ENCODE results near the gene TMEM59L.

DNA sequence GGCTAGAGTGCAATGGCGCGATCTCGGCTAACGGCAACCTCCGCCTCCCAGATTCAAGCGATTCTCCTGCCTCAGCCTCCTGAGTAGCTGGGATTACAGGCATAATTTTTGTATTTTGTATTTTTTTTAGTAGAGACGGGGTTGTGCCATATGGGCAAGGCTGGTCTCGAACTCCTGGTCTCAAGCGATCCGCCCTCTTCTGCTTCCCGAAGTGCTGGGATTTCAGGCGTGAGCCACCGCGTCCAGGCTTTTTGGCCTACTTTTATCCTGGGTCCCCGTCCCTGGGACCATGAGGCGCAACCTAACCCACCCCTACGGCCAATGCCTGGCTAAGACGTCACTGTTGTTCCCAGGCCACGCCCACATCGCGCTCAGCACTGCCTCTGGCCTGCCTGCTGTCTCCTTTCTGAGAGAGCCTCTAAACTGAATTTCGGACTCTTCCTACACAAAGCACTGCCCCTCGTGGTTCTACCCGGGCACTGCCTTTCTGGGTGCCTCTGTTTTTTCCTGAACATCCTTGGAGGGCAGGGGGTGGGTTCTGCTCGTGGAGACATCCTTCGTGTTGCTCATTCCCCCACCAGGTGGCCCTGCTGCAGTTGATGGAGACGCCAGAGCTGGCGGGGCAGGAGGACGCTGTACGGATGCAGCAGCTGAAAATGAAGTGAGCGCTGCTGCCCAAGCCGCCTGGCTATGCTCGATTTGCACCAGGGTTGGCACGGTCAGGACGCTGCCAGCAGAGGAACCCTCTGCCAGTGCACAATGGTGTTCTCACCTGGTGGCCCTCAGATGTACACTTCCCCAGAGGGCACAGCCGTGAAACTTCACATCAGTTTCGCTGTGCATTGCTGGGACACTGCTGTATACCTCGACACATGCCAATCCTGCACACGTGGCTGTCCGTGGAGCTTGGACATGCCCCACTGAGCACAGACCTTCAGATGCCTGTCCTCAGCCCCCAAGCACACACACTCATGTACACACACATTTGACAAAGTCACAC, 22.1 kb upstream of the TMEM59L start:
- no peak for TF ChIP-seq CEBPB (IDR thresholded peaks at IDR 0.05; ENCODE audit: low read depth, low read length)
- no peak for TF ChIP-seq RCOR1 (IDR thresholded peaks at IDR 0.05; ENCODE audit: insufficient replicate concordance, low read length)
- no peak for TF ChIP-seq RAD21 (IDR thresholded peaks at IDR 0.05; ENCODE audit: low read length)
- TF ChIP-seq CTCF (conservative IDR thresholded peaks at IDR 0.05; ENCODE audit: low read depth, low read length), result peak; percentile 33
- no peak for TF ChIP-seq BHLHE40 (IDR thresholded peaks at IDR 0.05; ENCODE audit: low read depth, low read length)
- TF ChIP-seq MAFK (IDR thresholded peaks at IDR 0.05; ENCODE audit: low read depth, low read length), result no peak
- TF ChIP-seq ELK1 (IDR thresholded peaks at IDR 0.05; ENCODE audit: borderline replicate concordance, low read depth, low read length), result no peak
- no peak for TF ChIP-seq POLR2A (IDR thresholded peaks at IDR 0.05; ENCODE audit: low read depth, low read length)
- no peak for TF ChIP-seq RFX5 (IDR thresholded peaks at IDR 0.05; ENCODE audit: low read depth, low read length)
- no peak for TF ChIP-seq USF2 (IDR thresholded peaks at IDR 0.05; ENCODE audit: low read depth, low read length)
- TF ChIP-seq MAZ (IDR thresholded peaks at IDR 0.05; ENCODE audit: borderline replicate concordance, low read depth, low read length), result no peak
- peak; percentile 37; the same call in 1 of the 2 replicates for TF ChIP-seq SMC3 (IDR thresholded peaks at IDR 0.05; ENCODE audit: low read depth, low read length)

All from IMR-90 (cell line).